HepG2 (cell line): ENCODE results near the gene TSNAXIP1. TPM values are rescaled to one million over a fixed set of nuclear protein-coding genes. Genes with fewer than 3 reads are reported as not detected.

ENCODE experiments used
- AGO2 ChIP-seq: fragments of 200-400 bp; formaldehyde crosslinking; optimal IDR thresholded peaks from 2 replicates; pipeline ENCODE3; 2017; ENCODE audit warnings: mild to moderate bottlenecking, low read depth, low read length, moderate library complexity
- AHDC1 ChIP-seq: sonication (generic); formaldehyde crosslinking; IDR thresholded peaks from 2 replicates; pipeline ENCODE4 v1.5.1; 2020; ENCODE audit warnings: mild to moderate bottlenecking, missing genetic modification reagents, borderline replicate concordance
- ARNTL ChIP-seq: sonication (generic); formaldehyde crosslinking; IDR thresholded peaks from 2 replicates; pipeline ENCODE4 v1.4.0; 2020; ENCODE audit warnings: mild to moderate bottlenecking, missing genetic modification reagents
- BHLHE40 ChIP-seq: IDR thresholded peaks from 2 replicates; pipeline ENCODE4 v1.6.1; 2011; ENCODE audit warnings: low read length, improper control_type of control experiment
- CENPBD1 ChIP-seq: sonication (generic); formaldehyde crosslinking; IDR thresholded peaks from 2 replicates; pipeline ENCODE4 v1.8.0; 2022; ENCODE audit warnings: missing genetic modification reagents, low read depth, mild to moderate bottlenecking, borderline replicate concordance
- DMAP1 ChIP-seq: IDR thresholded peaks from 2 replicates; pipeline ENCODE4 v1.6.1; 2016
- GABPA ChIP-seq, 2 experiments: IDR thresholded peaks; 2 replicates each; pipeline ENCODE4 v1.6.1; 2011 to 2016; ENCODE audit warnings: low read depth in 2 of 2, low read length in 1 of 2, missing biosample characterization in 1 of 2, missing genetic modification characterization in 1 of 2
- KLF9 ChIP-seq: IDR thresholded peaks from 2 replicates; pipeline ENCODE4 v1.6.1; 2016; ENCODE audit warnings: low read depth
- MAFF ChIP-seq: IDR thresholded peaks from 2 replicates; pipeline ENCODE4 v1.6.1; 2011; ENCODE audit warnings: low read depth, low read length, improper control_type of control experiment
- PLSCR1 ChIP-seq: sonication (generic); formaldehyde crosslinking; IDR thresholded peaks from 2 replicates; pipeline ENCODE4 v1.5.0; 2020; ENCODE audit warnings: missing genetic modification reagents, mild to moderate bottlenecking, borderline replicate concordance
- PREB ChIP-seq: sonication (generic); formaldehyde crosslinking; IDR thresholded peaks from 2 replicates; pipeline ENCODE4 v1.4.0; 2020; ENCODE audit warnings: missing genetic modification reagents
- SIX1 ChIP-seq: sonication (generic); formaldehyde crosslinking; IDR thresholded peaks from 2 replicates; pipeline ENCODE4 v1.4.0; 2020; ENCODE audit warnings: missing genetic modification reagents, borderline replicate concordance
- SNAI1 ChIP-seq: sonication (generic); formaldehyde crosslinking; IDR thresholded peaks from 2 replicates; pipeline ENCODE4 v1.5.0; 2020; ENCODE audit warnings: mild to moderate bottlenecking, missing genetic modification reagents, borderline replicate concordance
- SRF ChIP-seq: IDR thresholded peaks from 2 replicates; pipeline ENCODE4 v1.6.1; 2011; ENCODE audit warnings: mild to moderate bottlenecking, low read depth, low read length, moderate library complexity
- THRA ChIP-seq: sonication (generic); formaldehyde crosslinking; IDR thresholded peaks from 2 replicates; pipeline ENCODE4 v1.4.0; 2020; ENCODE audit warnings: missing genetic modification reagents, borderline replicate concordance
- ZFP90 ChIP-seq: sonication (generic); formaldehyde crosslinking; IDR thresholded peaks from 2 replicates; pipeline ENCODE4 v1.8.0; 2022; ENCODE audit warnings: missing genetic modification reagents, mild to moderate bottlenecking, inconsistent platforms, borderline replicate concordance
- ZNF569 ChIP-seq: sonication (generic); formaldehyde crosslinking; IDR thresholded peaks from 2 replicates; pipeline ENCODE4 v1.5.0; 2020; ENCODE audit warnings: mild to moderate bottlenecking, missing genetic modification reagents, moderate library complexity, borderline replicate concordance
- ZNF616 ChIP-seq: sonication (generic); formaldehyde crosslinking; IDR thresholded peaks from 2 replicates; pipeline ENCODE4 v1.5.0; 2020; ENCODE audit warnings: low read depth, mild to moderate bottlenecking, missing genetic modification reagents
- ZNF672 ChIP-seq: sonication (generic); formaldehyde crosslinking; IDR thresholded peaks from 2 replicates; pipeline ENCODE4 v1.8.1; 2022; ENCODE audit warnings: missing genetic modification reagents
- ZNF709 ChIP-seq: sonication (generic); formaldehyde crosslinking; IDR thresholded peaks from 2 replicates; pipeline ENCODE4 v1.5.0; 2020; ENCODE audit warnings: mild to moderate bottlenecking, missing genetic modification reagents
- ZNF713 ChIP-seq: sonication (generic); formaldehyde crosslinking; IDR thresholded peaks from 2 replicates; pipeline ENCODE4 v1.4.0; 2020; ENCODE audit warnings: mild to moderate bottlenecking, missing genetic modification reagents
- polyA plus RNA-seq, 8 experiments: library from polyadenylated mRNA; depleted of rRNA in 3 of 8; stranded (reverse) in 7 of 8; unstranded in 1 of 8; fragments of >200 nt; fragmentation: Illumina TruSeq in 4 of 8; extraction: Trizol in 4 of 8; gene quantifications; 2 replicates each; pipeline versions ENCODE4 v1.2.1 to v1.2.3, GENCODE V29; 2011 to 2016; ENCODE audit warnings: low read depth in 4 of 8, missing spikeins in 1 of 8, mixed read lengths in 1 of 8; ENCODE audit not compliant: insufficient read depth in 1 of 8
- total RNA-seq, 5 experiments: library from RNA; depleted of rRNA; stranded (reverse); fragments of >200 nt; fragmentation: Illumina TruSeq; extraction: Trizol; gene quantifications; 2 replicates each; pipeline ENCODE4 v1.2.3, GENCODE V29; 2016; ENCODE audit warnings: low read depth in 1 of 5

TSNAXIP1 gene
- total and polyA plus RNA-seq, 2 of the 13 experiments (the other 11 are each of a cell fraction or from before 2014, with no cell fraction given): 0.37 to 0.86 TPM

GRCh38 chr16:67804853-67805542, 1.7 kb upstream of the TSNAXIP1 start (continued):
- TF ChIP-seq ZNF709: no peak
- no peak for TF ChIP-seq PREB (CRISPR knock-in tag)
- no peak for TF ChIP-seq AHDC1 (CRISPR knock-in tag)
- TF ChIP-seq ZNF569: no peak
- TF ChIP-seq ZFP90 (CRISPR knock-in tag): no peak
- no peak for TF ChIP-seq MAFF
- peak; percentile 47; the same call in 1 of the 2 replicates for TF ChIP-seq BHLHE40
- TF ChIP-seq KLF9 (CRISPR knock-in tag): no peak
- TF ChIP-seq THRA (CRISPR knock-in tag): no peak
- no peak for TF ChIP-seq SNAI1 (CRISPR knock-in tag)
- TF ChIP-seq GABPA (IDR thresholded peaks at IDR 0.05; ENCODE audit: low read depth, low read length): no peak
- no peak for TF ChIP-seq GABPA (CRISPR knock-in tag; IDR thresholded peaks at IDR 0.05; ENCODE audit: low read depth)
- no peak for TF ChIP-seq ARNTL (CRISPR knock-in tag)
- TF ChIP-seq PLSCR1: no peak
- no peak for TF ChIP-seq CENPBD1 (CRISPR knock-in tag)
- TF ChIP-seq SIX1: peak; percentile 89; the same call in 1 of the 2 replicates
- TF ChIP-seq ZNF713 (CRISPR knock-in tag): no peak
- no peak for TF ChIP-seq ZNF616 (CRISPR knock-in tag)
- no peak for TF ChIP-seq ZNF672 (CRISPR knock-in tag)
- no peak for TF ChIP-seq AGO2
- no peak for TF ChIP-seq SRF
- no peak for TF ChIP-seq DMAP1 (CRISPR knock-in tag)
